B cell (primary cell): ENCODE results near the gene CISD1.
"Not testable (repeated sequence)": the region's sequence is repeated elsewhere in the genome, so short reads cannot be mapped to it uniquely, and the experiment has no call there.

Experiments
- CTCF ChIP-seq: fragments of 200-600 bp; IDR thresholded peaks from one replicate; pipeline ENCODE4 v1.8.0; 2022; ENCODE audit warnings: antibody characterized with exemption, mild to moderate bottlenecking
- EZH2 ChIP-seq: IDR thresholded peaks from 2 replicates; pipeline ENCODE4 v1.6.1; 2012; ENCODE audit warnings: borderline replicate concordance, low read depth, mild to moderate bottlenecking, moderate library complexity, low read length; ENCODE audit not compliant: insufficient read depth, poor library complexity, severe bottlenecking

GRCh38 chr10:58243801-58244200 lies 25.2 kb upstream of the CISD1 start:
- TF ChIP-seq CTCF, EZH2: not testable (repeated sequence)
